GM12873 (cell line): ENCODE measurements around the gene AGAP1.

Source experiments
- CTCF ChIP-seq: IDR thresholded peaks from 2 replicates; pipeline ENCODE4 v1.5.1; 2012; ENCODE audit warnings: low read depth, mild to moderate bottlenecking, moderate library complexity, low read length, control low read depth; ENCODE audit not compliant: insufficient read depth; ENCODE audit errors: missing control alignments

AGAP1 gene

GRCh38 chr2:236166796-236167296 lies 673.0 kb downstream of the AGAP1 start:
- TF ChIP-seq CTCF: no peak

GRCh38 chr2:236167297-236168109 lies 673.7 kb downstream of the AGAP1 start:
- TF ChIP-seq CTCF: no peak

GRCh38 chr2:236168110-236169080 lies 674.6 kb downstream of the AGAP1 start, which contains the start of gene GBX2:
TSS of gene GBX2 (minus strand) at chr2:236168386. CDS start at chr2:236167971, 415 bp downstream.
- no peak for TF ChIP-seq CTCF

- TF ChIP-seq CTCF: no peak
These were observed 675.4 kb downstream of the AGAP1 start for GRCh38 chr2:236169151-236169721.

GRCh38 chr2:236169741-236170589 lies 676.1 kb downstream of the AGAP1 start:
- TF ChIP-seq CTCF: no peak

- TF ChIP-seq CTCF: no peak
These were observed 676.8 kb downstream of the AGAP1 start for GRCh38 chr2:236170590-236171165.
